ENCODE results near the gene ATOH7.

Gene ATOH7

GRCh38 chr10:68272833-68273232 is 40.9 kb upstream of the ATOH7 start:
- DNase-seq = no peak
- intact Hi-C loops (cut with DNase I; ENCODE audit: low total_unique reads) = no loop called here
- no peaks in the 10 kb centered on the region for H3K4me1 ChIP-seq
- peaks cover 0 to 3% (median 0%) of the 10 kb centered on the region in 3 donors for H3K9me3 ChIP-seq
- no peak overlapping the region for H3K4me3 ChIP-seq
- no peaks in the 10 kb centered on the region for H3K36me3 ChIP-seq
- H3K27me3 ChIP-seq = no peaks in the 10 kb centered on the region
- no peak overlapping the region for H3K27ac ChIP-seq
- no peak for TF ChIP-seq CTCF (IDR thresholded peaks at IDR 0.05)

- no peaks in the 10 kb centered on the region for H3K36me3 ChIP-seq
- H3K4me1 ChIP-seq = no peaks in the 10 kb centered on the region
- TF ChIP-seq CTCF (IDR thresholded peaks at IDR 0.05) = no peak
- DNase-seq = no peak
- H3K4me3 ChIP-seq = no peak overlapping the region
- H3K27ac ChIP-seq = no peak overlapping the region
- H3K9me3 ChIP-seq = no peaks in the 10 kb centered on the region
- intact Hi-C loops (cut with DNase I; ENCODE audit: low total_unique reads) = no loop called here
- H3K27me3 ChIP-seq = no peaks in the 10 kb centered on the region
Observed at GRCh38 chr10:68271196-68271882, 39.4 kb upstream of the ATOH7 start.

GRCh38 chr10:68269562-68270290 is 37.8 kb upstream of the ATOH7 start:
- intact Hi-C loops (cut with DNase I; ENCODE audit: low total_unique reads) = no loop called here
- H3K4me1 ChIP-seq = no peaks in the 10 kb centered on the region
- no peaks in the 10 kb centered on the region for H3K36me3 ChIP-seq
- no peaks in the 10 kb centered on the region for H3K9me3 ChIP-seq
- TF ChIP-seq CTCF (IDR thresholded peaks at IDR 0.05) = no peak
- no peaks in the 10 kb centered on the region for H3K27me3 ChIP-seq
- DNase-seq = no peak
- no peak overlapping the region for H3K27ac ChIP-seq
- H3K4me3 ChIP-seq = no peak overlapping the region

GRCh38 chr10:68261132-68261856 is 29.4 kb upstream of the ATOH7 start:
- H3K4me3 ChIP-seq = no peak overlapping the region
- H3K36me3 ChIP-seq = no peaks in the 10 kb centered on the region
- H3K4me1 ChIP-seq = no peaks in the 10 kb centered on the region
- H3K27me3 ChIP-seq = no peaks in the 10 kb centered on the region
- intact Hi-C loops (cut with DNase I; ENCODE audit: low total_unique reads) = no loop called here
- H3K27ac ChIP-seq = no peak overlapping the region
- no peak for DNase-seq
- no peak for TF ChIP-seq CTCF (IDR thresholded peaks at IDR 0.05)
- H3K9me3 ChIP-seq = no peaks in the 10 kb centered on the region

- Histone ChIP-seq H3K36me3 (no peaks in the 10 kb centered on the region), H3K27me3 (no peaks in the 10 kb centered on the region), H3K4me1 (no peaks in the 10 kb centered on the region), H3K9me3 (no peaks in the 10 kb centered on the region), H3K4me3 (no peak overlapping the region), H3K27ac (no peak overlapping the region)
- intact Hi-C loops (cut with DNase I; ENCODE audit: low total_unique reads) = no loop called here
- no peak for TF ChIP-seq CTCF (IDR thresholded peaks at IDR 0.05)
- no peak for DNase-seq
Observed at GRCh38 chr10:68253346-68253745, 21.4 kb upstream of the ATOH7 start.
